NCI-H460 (cell line): ENCODE results near the gene CCDC92. TPM values are rescaled to one million over a fixed set of nuclear protein-coding genes. Genes with fewer than 3 reads are reported as not detected.

Experiments
- DNase-seq: peaks from one replicate; pipeline ENCODE4 v3.0.0-alpha.2; 2016; ENCODE audit warnings: low read depth; ENCODE audit errors: extremely low read depth
- total RNA-seq: library from RNA; depleted of rRNA; stranded (reverse); fragments of >200 nt; shearing (Covaris generic); gene quantifications from 2 replicates; pipeline ENCODE4 v1.2.3, GENCODE V29; 2014

CCDC92 gene
- total RNA-seq, 1 experiment from 2014 or later, result 10.2 TPM

- DNase-seq, result no peak
Measured at GRCh38 chr12:123979566-123979965, 6.9 kb upstream of the CCDC92 start.

- no peak for DNase-seq
Measured at GRCh38 chr12:123976227-123976826, 3.7 kb upstream of the CCDC92 start.

GRCh38 chr12:123973552-123974341 is 1.1 kb upstream of the CCDC92 start:
- no peak for DNase-seq

GRCh38 chr12:123971770-123972456 is 718 bp downstream of the CCDC92 start:
- DNase-seq, result no peak

GRCh38 chr12:123971449-123971769 is 1.2 kb downstream of the CCDC92 start:
- DNase-seq, result no peak

- DNase-seq, result no peak
Measured at GRCh38 chr12:123967121-123967586, 5.5 kb downstream of the CCDC92 start.

GRCh38 chr12:123966596-123966995 is 6.0 kb downstream of the CCDC92 start:
- DNase-seq, result no peak

GRCh38 chr12:123965382-123965781 is 7.2 kb downstream of the CCDC92 start:
- no peak for DNase-seq

GRCh38 chr12:123963821-123964220 is 8.8 kb downstream of the CCDC92 start:
- no peak for DNase-seq

GRCh38 chr12:123962513-123962912 is 10.1 kb downstream of the CCDC92 start:
- DNase-seq, result no peak

- no peak for DNase-seq
Measured at GRCh38 chr12:123961585-123962345, 10.9 kb downstream of the CCDC92 start.

GRCh38 chr12:123960856-123961255 is 11.8 kb downstream of the CCDC92 start:
- no peak for DNase-seq

GRCh38 chr12:123960029-123960735 is 12.4 kb downstream of the CCDC92 start:
- no peak for DNase-seq

GRCh38 chr12:123958876-123959275 is 13.8 kb downstream of the CCDC92 start:
- DNase-seq, result no peak

GRCh38 chr12:123958462-123958861 is 14.2 kb downstream of the CCDC92 start:
- no peak for DNase-seq

- DNase-seq, result no peak
Measured at GRCh38 chr12:123957196-123957595, 15.4 kb downstream of the CCDC92 start.

GRCh38 chr12:123956249-123956648 is 16.4 kb downstream of the CCDC92 start:
- DNase-seq, result no peak

- no peak for DNase-seq
Measured at GRCh38 chr12:123954647-123955350, 17.8 kb downstream of the CCDC92 start.

- no peak for DNase-seq
Measured at GRCh38 chr12:123952037-123952436, 20.6 kb downstream of the CCDC92 start.

GRCh38 chr12:123951467-123951866 is 21.2 kb downstream of the CCDC92 start:
- DNase-seq, result no peak
